ENCODE results near the gene SLC44A4. TPM values are rescaled to one million over a fixed set of nuclear protein-coding genes. Genes with fewer than 3 reads are reported as not detected.

SLC44A4 gene
- total and polyA plus RNA-seq, 9 of the 15 experiments (the other 6 are each of a cell fraction or from before 2014, with no cell fraction given) = 7.9 to 18.6 (median 11.2) TPM

DNA sequence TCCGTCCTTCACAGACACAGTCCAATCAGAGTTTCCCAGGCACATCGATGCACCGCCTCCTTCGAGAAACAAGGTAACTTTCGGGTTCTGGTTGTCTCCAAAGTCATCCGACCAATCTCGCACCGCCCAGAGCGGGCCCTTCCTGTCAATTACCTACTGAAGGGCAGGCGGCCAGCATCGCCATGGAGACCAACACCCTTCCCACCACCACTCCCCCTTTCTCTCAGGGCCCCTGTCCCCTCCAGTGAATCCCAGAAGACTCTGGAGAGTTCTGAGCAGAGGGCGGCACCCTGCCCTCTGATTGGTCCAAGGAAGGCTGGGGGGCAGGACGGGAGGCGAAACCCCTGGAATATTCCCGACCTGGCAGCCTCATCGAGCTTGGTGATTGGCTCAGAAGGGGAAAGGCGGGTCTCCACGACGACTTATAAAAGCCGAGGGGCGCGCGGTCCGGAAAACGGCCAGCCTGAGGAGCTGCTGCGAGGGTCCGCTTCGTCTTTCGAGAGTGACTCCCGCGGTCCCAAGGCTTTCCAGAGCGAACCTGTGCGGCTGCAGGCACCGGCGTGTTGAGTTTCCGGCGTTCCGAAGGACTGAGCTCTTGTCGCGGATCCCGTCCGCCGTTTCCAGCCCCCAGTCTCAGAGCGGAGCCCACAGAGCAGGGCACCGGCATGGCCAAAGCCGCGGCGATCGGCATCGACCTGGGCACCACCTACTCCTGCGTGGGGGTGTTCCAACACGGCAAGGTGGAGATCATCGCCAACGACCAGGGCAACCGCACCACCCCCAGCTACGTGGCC, 51.3 kb downstream of the SLC44A4 start, which contains the start of gene HSPA1B (continued):
- TF ChIP-seq NBN (IDR thresholded peaks at IDR 0.05; ENCODE audit: low read depth) (no peak), NUFIP1 (IDR thresholded peaks at IDR 0.05; ENCODE audit: partially characterized antibody) (no peak), SRSF3 (IDR thresholded peaks at IDR 0.05; ENCODE audit: insufficient read depth, low read length) (no peak), ZNF134 (CRISPR knock-in tag; conservative IDR thresholded peaks at IDR 0.05) (peak; percentile 40; the same call in 1 of the 2 replicates), SMARCA4 (IDR thresholded peaks at IDR 0.05) (no peak), RBFOX2 (IDR thresholded peaks at IDR 0.05; ENCODE audit: low read depth, low read length) (peak; percentile 97), ZBED1 (IDR thresholded peaks at IDR 0.05) (peak; percentile 98), FOS (IDR thresholded peaks at IDR 0.05; ENCODE audit: extremely low read depth, insufficient read length) (peak; percentile 86), OTX1 (CRISPR knock-in tag; IDR thresholded peaks at IDR 0.05) (peak; percentile 98), BCL6 (CRISPR knock-in tag; IDR thresholded peaks at IDR 0.05) (no peak), ZNF707 (CRISPR knock-in tag; conservative IDR thresholded peaks at IDR 0.05) (no peak), HNRNPUL1 (IDR thresholded peaks at IDR 0.05; ENCODE audit: low read length) (no peak), RNF2 (IDR thresholded peaks at IDR 0.05) (peak; percentile 78; the same call in 1 of the 2 replicates), ESRRB (CRISPR knock-in tag; IDR thresholded peaks at IDR 0.05; ENCODE audit: borderline replicate concordance) (no peak), HLTF (IDR thresholded peaks at IDR 0.05) (peak; percentile 84; the same call in 1 of the 2 replicates), SUPT5H (IDR thresholded peaks at IDR 0.05) (peak; percentile 100), ZNF24 (IDR thresholded peaks at IDR 0.05) (no peak), ZFX (CRISPR knock-in tag; IDR thresholded peaks at IDR 0.05) (no peak), ZNF740 (CRISPR knock-in tag; IDR thresholded peaks at IDR 0.05) (peak; percentile 61), ZNF740 (tag; IDR thresholded peaks at IDR 0.05) (no peak), FOSL1 (tag; conservative IDR thresholded peaks at IDR 0.05) (no peak), PHB2 (IDR thresholded peaks at IDR 0.05; ENCODE audit: low read depth) (no peak), GATAD2A (IDR thresholded peaks at IDR 0.05) (no peak), CCAR2 (IDR thresholded peaks at IDR 0.05; ENCODE audit: low read depth, low read length) (no peak), TEAD4 (IDR thresholded peaks at IDR 0.05; ENCODE audit: low read length) (peak; percentile 69), TEAD4 (CRISPR knock-in tag; IDR thresholded peaks at IDR 0.05; ENCODE audit: borderline replicate concordance) (0 out of 2 replicates have a peak, but pooled peaks have one; percentile 66), KDM5B (IDR thresholded peaks at IDR 0.05; ENCODE audit: insufficient replicate concordance, low read depth, low read length) (peak; percentile 100), NFRKB (IDR thresholded peaks at IDR 0.05; ENCODE audit: low read depth) (no peak)
- TF ChIP-seq, protein P1, sequence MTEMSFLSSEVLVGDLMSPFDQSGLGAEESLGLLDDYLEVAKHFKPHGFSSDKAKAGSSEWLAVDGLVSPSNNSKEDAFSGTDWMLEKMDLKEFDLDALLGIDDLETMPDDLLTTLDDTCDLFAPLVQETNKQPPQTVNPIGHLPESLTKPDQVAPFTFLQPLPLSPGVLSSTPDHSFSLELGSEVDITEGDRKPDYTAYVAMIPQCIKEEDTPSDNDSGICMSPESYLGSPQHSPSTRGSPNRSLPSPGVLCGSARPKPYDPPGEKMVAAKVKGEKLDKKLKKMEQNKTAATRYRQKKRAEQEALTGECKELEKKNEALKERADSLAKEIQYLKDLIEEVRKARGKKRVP (CRISPR knock-in tag; IDR thresholded peaks at IDR 0.05) = peak; percentile 79
- TF ChIP-seq, protein P2, sequence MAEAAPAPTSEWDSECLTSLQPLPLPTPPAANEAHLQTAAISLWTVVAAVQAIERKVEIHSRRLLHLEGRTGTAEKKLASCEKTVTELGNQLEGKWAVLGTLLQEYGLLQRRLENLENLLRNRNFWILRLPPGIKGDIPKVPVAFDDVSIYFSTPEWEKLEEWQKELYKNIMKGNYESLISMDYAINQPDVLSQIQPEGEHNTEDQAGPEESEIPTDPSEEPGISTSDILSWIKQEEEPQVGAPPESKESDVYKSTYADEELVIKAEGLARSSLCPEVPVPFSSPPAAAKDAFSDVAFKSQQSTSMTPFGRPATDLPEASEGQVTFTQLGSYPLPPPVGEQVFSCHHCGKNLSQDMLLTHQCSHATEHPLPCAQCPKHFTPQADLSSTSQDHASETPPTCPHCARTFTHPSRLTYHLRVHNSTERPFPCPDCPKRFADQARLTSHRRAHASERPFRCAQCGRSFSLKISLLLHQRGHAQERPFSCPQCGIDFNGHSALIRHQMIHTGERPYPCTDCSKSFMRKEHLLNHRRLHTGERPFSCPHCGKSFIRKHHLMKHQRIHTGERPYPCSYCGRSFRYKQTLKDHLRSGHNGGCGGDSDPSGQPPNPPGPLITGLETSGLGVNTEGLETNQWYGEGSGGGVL (CRISPR knock-in tag; IDR thresholded peaks at IDR 0.05) = no peak
